Posterior vena cava (tissue), 2 donors: Measurements from ENCODE around the gene NR1H3. TPM values are rescaled to one million over a fixed set of nuclear protein-coding genes. Genes with fewer than 3 reads are reported as not detected.

ENCODE experiments used
- DNase-seq: peaks from one replicate; pipeline ENCODE4 v3.0.0-alpha.2; 2020; ENCODE audit warnings: low spot score
- intact Hi-C, 2 donors: fragments of 100-400 bp; cut with DNase I; formaldehyde crosslinking; loops; one replicate each; pipeline versions ENCODE4 v1.14.1 to v1.14.2; 2022 to 2023
- total RNA-seq, 2 donors: library from RNA; stranded (reverse); fragmentation: NEBNext Ultra II Directional; extraction: Animal tissue kit (Norgen Biotek cat#: 25700); gene quantifications; one replicate each; pipeline ENCODE4 v1.2.1, GENCODE V29; 2021
- donor health status: DM: yes; HTN: yes; CAD: no.
- donor health status: DM: yes; HTN: yes; CAD: no.

The NR1H3 gene
- total RNA-seq, 2 donors from 2014 or later: 11.9 to 24.8 TPM

- no peak for DNase-seq
- intact Hi-C loops: loop anchor here in 1 of 2 donors (1.0 kb wide), 1 partner anchor 36 kb away; no protein-coding TSS in a partner anchor
These were observed 15.9 kb upstream of the NR1H3 start for GRCh38 chr11:47241841-47242301.

- intact Hi-C loops: no loop called here
- DNase-seq: no peak
These were observed 15.1 kb upstream of the NR1H3 start for GRCh38 chr11:47242596-47243192.

- intact Hi-C loops: no loop called here
- no peak for DNase-seq
These were observed 14.3 kb upstream of the NR1H3 start for GRCh38 chr11:47243454-47243853.

GRCh38 chr11:47244448-47245350, 13.1 kb upstream of the NR1H3 start:
- DNase-seq: peak; percentile 85
- intact Hi-C loops: no loop called here

- intact Hi-C loops: no loop called here
- no peak for DNase-seq
These were observed 12.0 kb upstream of the NR1H3 start for GRCh38 chr11:47245611-47246357.

- DNase-seq: no peak
- intact Hi-C loops: no loop called here
These were observed 10.3 kb upstream of the NR1H3 start for GRCh38 chr11:47247502-47247901.

GRCh38 chr11:47248304-47248663, 9.5 kb upstream of the NR1H3 start:
- DNase-seq: no peak
- intact Hi-C loops: no loop called here

- intact Hi-C loops: no loop called here
- DNase-seq: peak; percentile 97
These were observed 9.0 kb upstream of the NR1H3 start, which contains the start of gene ACP2 for GRCh38 chr11:47248664-47249377. TSS of gene ACP2 (minus strand) at chr11:47248814. CDS start at chr11:47248789, 25 bp downstream.

- intact Hi-C loops: no loop called here
- no peak for DNase-seq
These were observed 8.4 kb upstream of the NR1H3 start for GRCh38 chr11:47249378-47249715.

- no peak for DNase-seq
- intact Hi-C loops: no loop called here
These were observed 6.0 kb upstream of the NR1H3 start for GRCh38 chr11:47251751-47252150.

GRCh38 chr11:47253660-47254059, 4.1 kb upstream of the NR1H3 start:
- intact Hi-C loops: no loop called here
- no peak for DNase-seq

- intact Hi-C loops: no loop called here
- no peak for DNase-seq
These were observed 3.4 kb upstream of the NR1H3 start for GRCh38 chr11:47254386-47254785.

- intact Hi-C loops: loop anchor here in 1 of 2 donors (5.0 kb wide), 1 partner anchor 74 kb away; no protein-coding TSS in a partner anchor
- no peak for DNase-seq
These were observed 1.4 kb upstream of the NR1H3 start for GRCh38 chr11:47256374-47256773.

- no peak for DNase-seq
- intact Hi-C loops: loop anchor here in 1 of 2 donors (5.0 kb wide), 1 partner anchor 75 kb away; no protein-coding TSS in a partner anchor
These were observed 649 bp upstream of the NR1H3 start for GRCh38 chr11:47257177-47257516.

- no peak for DNase-seq
- intact Hi-C loops: loop anchor here in 1 of 2 donors (5.0 kb wide), 1 partner anchor 76 kb away; no protein-coding TSS in a partner anchor
These were observed 614 bp downstream of the NR1H3 start for GRCh38 chr11:47258317-47258902.

GRCh38 chr11:47259232-47259977, 1.6 kb downstream of the NR1H3 start:
- intact Hi-C loops: loop anchor here in 1 of 2 donors (5.0 kb wide), 1 partner anchor 77 kb away; no protein-coding TSS in a partner anchor
- no peak for DNase-seq

GRCh38 chr11:47260366-47260765, 2.6 kb downstream of the NR1H3 start:
- intact Hi-C loops: no loop called here
- no peak for DNase-seq

- intact Hi-C loops: no loop called here
- DNase-seq: no peak
These were observed 3.5 kb downstream of the NR1H3 start for GRCh38 chr11:47261291-47261800.
